ENCODE results near the gene SPATS2L.

GRCh38 chr2:200329384-200329783, 22.9 kb downstream of the SPATS2L start:
- no peak for TF ChIP-seq CTCF (conservative IDR thresholded peaks at IDR 0.05; ENCODE audit: low read length)
- TF ChIP-seq EZH2phosphoT487 (IDR thresholded peaks at IDR 0.05; ENCODE audit: borderline replicate concordance): no peak

Measured in Loucy (cell line).